ENCODE data around the gene STX10.
"Not testable (repeated sequence)": the region's sequence is repeated elsewhere in the genome, so short reads cannot be mapped to it uniquely, and the experiment has no call there.

Gene STX10

DNA sequence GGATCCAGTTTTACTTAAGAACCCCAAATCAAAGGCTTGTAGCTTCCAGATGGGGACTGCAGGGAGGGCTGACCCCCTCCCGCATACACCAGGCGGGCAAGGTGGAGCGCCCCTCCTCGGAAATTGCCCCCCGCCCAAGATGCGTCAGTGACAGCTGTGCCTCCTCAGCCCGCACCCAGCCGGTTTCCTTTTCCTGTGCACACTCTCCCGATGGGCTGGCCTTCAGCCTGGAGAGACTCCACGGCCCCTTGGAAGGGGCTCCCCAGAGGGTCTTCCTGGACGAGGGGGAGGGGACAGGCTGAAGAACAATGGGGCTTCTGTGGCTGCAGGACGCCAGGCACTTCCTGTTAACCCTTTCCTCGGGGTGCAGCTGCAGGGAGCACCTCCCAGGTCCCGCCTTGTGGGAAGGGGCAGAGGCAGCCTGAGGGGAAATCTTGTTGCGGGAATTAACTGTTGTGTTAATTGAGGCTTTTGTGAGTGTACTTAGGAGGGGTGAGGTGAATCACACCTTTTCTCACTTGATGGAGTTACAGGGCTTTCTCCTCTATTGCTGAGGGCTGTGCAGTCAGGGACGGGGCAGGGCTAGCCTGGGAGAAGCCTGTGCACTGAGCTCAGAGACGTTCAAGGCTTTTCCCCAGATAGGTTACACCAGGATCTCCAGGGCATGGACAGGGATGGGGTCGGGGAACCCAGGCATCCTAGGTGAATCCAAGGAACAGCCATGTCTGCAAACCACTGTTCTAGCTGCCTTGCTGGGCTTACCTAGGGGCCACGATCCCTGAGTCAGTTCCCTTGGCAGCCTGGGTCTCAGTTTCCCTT is 14.4 kb upstream of the STX10 start:
- peak; percentile 86 for DNase-seq

DNA sequence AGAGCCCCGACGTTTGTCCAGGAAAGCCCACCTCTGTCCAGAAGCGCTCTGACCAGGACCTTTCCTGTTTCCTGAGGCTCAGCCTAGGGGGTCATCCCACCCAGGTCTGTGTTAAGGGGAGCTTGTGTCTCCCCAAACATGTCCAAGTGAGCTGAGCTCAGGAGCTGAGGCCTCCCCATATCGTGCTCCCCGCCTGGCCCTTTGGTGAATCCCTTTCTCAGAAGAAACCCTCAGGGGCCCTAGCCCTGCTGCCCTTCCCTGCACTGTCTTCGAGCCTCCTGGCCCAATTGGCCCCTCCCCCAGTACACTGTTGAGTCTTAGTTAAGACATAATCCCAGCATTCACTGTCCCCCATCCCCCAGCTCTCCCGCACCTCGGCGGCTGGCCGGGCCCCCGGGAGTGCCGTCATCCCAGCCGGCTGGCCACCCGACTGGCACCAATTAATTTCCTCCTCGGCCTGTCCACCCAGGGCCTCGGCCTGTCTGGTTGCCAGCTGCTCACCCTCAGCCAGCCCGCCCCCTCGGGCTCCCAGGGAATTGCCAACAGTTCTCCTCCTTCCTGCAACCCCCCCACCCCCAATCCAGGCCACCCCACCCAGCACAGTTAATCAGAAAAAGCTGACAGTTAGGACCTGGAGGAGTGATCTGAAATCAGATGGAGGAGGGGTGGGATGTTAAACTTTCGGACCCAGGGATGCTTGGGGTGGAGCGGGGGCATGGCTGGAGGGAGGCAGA is 13.6 kb upstream of the STX10 start:
- DNase-seq = peak; percentile 85

DNA sequence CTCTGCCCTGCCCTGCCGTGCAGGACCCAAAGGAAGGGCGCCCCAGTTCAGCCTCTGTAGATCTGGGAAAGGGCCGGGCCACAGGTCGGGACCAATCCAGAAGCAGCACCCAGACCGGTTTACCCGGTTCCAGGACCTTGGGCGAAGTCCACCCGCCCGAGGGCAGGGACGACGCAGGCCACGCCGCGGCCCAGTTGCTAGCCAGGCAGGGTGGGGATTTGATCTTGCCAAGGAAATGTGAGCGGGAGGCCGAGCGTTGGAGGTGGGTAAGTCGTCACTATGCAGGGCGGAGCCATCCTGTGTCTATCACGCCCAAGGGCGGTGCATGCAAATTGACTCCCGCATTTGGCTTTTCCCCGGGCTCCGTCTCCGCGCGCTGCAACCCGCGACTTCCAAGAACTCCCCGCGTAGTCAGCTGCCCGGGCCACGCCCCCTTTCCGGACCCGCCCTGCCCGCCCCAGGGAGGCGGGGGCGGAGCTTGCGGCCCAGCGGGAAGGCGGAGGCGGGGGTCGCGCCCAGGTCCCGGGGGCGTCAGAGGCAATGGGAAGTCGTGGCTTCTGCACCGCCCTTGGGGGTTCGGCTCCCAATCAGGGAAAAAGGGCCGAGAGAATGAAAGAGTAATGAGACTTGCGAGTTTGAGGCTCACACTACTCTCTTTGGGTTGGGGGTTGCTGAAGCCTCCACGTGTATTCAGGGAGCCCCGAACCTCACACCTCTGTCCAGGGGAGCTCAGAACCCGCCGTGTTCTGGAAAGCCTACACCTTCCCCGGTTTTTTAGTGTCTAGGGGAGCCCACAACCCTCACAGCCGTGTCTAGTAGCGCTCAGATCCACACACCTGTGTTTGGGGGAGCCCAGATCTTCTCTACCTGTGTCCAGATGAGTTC is 12.8 kb upstream of the STX10 start:
- DNase-seq = peak; percentile 97

DNA sequence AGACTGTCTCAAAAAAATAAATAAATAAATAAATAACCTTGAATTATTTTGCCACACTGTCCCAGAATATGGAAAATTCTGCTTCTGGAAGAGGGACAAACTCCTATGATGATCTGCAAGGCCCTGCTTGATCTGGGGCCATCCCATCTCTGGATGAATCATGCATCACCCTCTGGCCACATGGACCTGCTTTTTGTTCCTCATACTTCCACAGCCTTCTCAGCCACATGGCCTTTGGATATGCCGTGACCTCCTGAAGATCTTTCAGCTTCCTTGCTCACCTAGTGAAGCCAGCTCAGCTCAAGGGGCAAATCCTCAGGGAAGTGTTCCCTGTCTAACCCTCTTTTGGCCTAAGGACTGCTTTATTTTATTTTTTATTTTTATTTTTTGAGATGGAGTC is 10.4 kb upstream of the STX10 start:
- DNase-seq = no peak

DNA sequence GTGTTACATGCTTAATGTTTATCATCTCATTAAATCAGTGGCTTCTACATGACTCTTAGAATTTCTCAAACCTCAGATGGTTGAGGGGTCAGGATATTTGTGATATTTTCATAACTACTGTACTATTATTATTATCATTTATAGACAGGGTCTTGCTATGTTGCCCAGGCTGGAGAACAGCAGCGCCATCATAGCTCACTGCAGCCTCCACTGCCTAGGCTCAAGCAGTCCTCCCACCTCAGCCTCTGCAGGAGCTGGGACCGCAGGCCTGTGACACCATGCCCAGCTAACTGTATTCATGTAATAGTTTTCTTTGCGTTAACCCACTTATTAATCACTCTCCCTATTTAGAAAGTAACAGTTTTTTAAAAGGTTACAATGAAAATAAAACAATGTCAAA is 9.5 kb upstream of the STX10 start:
- no peak for DNase-seq

DNA sequence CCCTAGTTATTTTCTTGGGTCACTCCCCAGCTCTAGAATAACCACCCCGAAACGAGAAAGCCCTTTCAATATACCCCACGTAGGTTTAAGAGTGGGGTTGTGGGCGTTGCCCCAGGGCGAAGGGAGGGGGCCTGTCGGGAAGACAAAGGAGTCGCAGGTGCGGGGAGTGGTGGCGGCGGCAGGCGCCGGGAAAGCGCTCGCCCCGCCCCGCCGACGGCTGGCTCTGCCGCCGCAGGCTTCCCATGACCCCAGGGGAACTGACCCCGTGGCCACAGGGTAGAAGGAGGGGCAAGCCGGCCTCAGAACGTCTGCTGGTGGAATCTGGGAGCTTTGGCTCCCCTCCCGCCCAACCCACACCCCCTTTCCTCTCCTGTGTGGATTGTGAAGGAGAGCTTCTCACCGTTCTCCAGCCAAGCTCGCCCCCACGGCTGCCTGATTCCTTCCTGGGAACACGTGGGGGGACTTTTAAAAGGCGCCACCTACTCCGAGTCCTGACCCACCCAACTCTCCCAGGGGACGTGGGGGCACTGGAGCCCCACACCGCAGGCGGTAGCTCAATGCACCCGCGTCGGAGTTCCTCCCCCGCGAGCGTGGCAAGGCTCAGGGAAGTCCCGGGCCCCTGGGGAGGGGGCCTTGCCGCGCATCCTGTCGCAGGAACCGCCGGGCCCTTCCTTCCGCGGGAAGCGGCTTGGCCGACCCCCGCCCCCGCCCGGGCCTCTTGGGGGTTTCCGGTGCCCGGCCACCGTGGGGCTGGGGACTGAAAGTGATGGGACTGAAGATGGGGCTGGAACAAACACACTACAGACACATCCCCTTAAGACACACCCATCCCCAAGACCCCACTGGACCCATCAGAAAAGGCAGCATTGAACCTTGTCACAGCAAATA is 5.5 kb upstream of the STX10 start:
- DNase-seq = peak; percentile 89

DNA sequence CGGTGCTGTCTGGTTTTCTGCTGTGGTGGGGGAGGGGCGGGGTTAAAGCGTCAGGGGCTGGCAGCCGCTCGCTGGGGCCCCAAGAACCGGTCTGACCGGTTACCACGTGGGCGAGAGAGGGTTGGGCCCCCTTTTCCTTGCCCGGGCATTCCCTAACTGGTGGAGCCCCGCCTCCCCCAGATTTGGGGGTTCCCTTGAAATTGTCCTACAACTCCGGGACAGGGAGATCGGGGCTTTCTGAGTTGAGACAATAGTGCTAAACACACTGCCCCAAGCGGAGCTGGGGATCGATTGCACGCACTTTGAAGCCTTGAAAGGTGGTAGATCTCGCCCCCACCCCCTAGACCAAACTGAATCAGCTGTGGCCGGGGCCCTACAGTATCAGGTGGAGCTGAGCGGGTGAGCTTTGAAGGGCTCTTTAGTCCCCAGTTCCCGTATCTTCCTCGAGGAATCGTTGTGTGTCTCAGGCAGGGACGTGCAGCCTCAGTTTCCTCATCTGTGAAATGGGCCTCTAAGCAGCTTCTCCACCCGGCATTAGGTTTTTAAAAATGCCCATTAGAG is 4.8 kb upstream of the STX10 start:
- peak; percentile 81 for DNase-seq

DNA sequence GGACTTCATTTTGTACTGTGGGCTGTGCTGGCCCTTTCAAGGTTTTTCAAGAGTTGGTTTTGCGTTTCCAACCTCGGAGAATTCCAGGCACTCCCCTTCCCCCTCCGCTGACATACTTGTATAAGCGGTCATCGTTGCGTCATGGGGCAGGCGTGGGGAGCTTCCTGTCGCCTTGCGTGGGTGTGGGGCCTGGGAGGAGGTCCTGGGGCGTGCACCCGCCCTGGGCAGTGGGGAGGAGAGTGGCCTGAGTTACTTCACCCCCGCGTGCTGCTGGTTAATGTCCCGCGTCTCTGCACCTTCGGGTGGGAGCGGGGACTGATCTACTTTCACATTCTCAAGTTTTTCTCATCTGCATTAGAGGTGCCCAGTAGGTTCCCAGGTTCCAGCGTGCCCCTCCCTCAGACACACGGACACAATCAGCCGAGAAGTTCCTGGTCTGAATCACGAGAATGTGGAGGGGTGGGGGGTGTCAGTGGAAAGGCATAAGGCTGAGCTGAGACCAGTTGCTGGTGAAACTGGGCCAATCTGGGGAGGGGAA is 4.1 kb upstream of the STX10 start:
- DNase-seq = peak; percentile 92

DNA sequence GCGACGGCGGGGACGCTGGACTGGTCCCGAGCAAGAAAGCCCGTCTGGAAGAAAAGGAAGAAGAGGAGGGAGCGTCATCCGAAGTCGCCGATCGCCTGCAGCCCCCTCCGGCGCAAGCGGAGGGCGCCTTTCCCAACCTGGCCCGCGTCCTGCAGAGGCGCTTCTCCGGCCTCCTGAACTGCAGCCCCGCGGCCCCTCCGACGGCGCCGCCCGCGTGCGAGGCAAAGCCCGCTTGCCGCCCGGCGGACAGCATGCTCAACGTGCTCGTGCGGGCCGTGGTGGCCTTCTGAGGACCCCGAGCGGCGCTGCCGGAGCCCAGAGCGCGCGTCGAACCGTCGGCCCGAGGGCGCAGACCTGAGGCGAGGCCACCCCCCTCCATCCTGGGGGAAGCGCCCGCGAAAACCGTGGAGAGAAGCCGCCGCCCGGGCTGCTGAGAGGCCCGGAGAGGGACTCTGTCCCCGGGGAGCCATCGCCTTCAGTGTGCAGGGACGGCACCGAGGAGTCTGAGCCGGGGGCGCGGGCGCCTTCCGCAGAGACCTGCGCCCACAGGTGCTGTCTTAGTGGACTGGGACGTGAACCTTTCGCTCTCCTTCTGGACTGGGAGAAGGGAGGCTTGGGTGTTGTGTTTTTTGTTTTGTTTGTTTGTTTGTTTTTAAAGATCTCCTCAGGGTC is 3.5 kb upstream of the STX10 start:
- DNase-seq = peak; percentile 73

DNA sequence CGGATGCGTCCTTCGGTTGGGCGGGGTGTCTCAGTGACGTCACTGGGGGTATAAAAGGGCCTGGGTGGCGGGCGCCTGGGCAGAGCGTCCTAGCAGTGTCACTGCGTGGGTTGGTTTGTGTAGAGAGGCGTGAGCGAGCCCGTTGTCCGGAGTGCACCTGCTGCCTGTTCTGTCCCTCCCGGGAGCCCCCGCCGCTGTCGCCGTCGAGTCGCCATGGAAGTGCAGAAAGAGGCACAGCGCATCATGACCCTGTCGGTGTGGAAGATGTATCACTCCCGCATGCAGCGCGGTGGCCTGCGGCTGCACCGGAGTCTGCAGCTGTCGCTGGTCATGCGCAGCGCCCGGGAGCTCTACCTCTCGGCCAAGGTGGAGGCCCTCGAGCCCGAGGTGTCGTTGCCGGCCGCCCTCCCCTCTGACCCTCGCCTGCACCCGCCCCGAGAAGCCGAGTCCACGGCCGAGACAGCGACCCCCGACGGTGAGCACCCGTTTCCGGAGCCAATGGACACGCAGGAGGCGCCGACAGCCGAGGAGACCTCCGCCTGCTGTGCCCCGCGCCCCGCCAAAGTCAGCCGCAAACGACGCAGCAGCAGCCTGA is 2.9 kb upstream of the STX10 start:
- peak; percentile 97 for DNase-seq

DNA sequence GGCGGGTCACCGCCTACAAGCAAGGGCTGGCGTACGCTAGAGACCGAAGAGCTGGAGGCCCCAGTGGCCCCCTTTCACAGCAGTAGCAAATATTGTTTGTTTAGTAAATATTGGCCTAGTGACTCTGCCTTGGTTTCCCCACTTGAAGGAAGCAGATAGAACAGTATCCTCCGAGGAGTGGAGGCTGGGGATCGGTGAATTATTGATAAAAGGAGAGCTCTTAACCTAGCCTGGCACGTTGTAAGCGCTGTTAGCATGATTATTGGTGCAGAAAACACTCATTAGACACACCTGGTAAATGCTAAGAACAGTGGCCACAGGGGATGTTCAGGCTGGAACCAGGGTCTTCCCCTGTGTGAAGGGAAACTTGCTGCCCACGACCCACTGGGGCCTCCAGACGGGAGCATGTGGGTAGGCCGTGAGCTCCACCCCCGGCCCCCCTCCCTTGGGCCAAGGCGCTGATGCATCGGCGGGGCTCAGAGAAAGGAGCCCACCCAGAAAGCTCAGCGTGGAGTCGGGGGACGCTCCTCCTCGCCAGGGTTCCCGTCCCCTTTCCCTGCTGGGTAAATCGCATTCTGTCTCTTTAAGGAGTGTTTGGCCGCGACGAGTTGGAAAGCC is 2.3 kb upstream of the STX10 start:
- no peak for DNase-seq

DNA sequence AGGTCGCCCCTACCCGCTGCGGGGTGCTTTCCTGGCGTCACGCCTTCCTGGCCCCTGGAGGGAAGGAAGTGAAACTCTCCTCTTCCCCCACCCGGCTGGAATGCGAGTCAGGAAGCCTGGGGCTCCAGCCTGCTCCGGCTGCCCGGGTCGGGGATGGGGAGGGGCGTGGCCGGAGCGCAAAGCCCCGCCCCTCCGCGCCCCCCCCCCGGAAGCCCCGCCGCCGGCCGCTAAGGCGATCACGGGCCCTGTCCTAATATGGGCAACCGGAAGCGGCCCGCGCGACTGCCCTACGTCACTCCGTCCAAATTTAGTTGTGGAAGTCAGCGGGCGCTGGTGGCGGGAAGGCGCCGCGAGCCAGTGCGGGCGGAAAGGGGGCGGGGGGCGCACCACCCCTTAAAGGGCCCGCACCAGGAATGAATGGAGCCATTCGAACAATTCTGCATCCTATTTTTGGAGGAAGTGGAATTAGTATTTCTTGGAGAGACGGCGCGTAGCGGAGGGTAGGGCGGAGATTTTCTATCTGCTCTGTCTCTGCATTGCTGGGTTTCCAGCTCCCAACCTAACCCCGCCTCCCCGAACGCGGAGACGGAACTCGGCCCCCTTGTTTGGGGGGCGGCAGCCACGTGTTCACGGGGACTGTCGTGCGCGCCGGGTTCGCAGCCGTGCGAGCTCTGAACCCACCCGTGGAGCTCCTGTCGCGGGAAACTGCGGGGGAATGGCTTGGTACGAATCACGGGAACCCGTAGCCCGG is 1.6 kb upstream of the STX10 start:
- DNase-seq = peak; percentile 99

DNA sequence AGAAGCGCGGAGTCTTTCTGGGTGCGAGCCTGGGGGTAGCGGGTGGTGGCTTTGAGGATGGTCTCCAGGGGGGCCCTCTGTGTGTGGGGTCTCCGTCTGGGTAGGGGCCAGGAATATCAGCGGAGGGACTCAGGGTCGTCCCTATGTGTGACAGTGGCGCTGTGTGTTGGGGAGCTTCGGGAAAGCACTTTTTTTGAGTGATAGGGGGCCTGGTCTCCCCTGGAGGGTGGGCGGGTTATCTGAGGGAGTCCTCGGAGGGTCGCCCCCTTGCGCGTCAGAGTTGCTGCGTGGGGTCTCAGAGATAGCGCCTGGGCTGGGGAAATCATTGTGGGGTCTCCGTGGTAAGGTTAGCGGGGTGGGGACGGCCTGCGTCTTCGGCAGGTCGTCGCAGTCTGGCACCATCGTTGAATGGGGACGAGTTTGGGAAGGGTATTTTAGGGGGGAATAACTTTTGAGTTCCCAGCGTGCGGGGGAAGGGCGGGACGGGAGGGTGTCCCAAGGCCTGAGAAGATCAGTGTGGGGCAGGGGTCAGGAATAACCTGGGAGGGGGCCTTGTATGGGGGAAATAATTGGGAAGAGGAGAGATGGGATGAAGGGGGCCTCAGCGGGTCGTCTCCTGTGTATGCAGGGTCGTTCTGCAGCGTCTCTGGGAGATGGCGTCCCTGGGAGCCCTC is 893 bp upstream of the STX10 start:
- peak; percentile 66 for DNase-seq

DNA sequence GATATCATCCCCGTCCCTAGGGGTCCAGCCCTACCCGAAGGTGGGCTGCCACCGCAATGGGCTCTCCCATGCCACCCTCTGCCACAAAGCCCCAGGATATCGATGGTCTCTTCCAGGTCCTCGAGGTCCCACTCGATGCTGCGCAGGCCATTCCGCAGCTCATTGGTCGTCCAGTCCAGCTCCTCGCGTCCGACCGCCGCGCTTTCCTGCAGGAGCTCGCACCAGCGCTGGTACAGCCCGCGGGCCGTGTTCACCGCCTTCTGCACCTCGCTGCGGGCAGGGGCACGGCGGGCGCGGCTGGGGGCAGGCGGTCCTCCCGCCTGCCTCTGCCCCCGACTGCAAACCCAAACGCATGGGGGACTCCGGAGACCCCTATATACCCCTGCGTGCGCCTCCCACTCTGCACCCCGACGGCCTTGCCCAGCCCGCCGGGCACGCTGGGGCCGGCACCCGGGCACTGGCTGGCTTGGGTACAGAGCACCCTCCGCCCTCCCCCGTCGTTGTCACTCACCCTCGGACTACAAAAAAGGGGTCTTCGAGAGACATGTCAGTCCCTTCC is 468 bp downstream of the STX10 start:
- DNase-seq = peak; percentile 59

DNA sequence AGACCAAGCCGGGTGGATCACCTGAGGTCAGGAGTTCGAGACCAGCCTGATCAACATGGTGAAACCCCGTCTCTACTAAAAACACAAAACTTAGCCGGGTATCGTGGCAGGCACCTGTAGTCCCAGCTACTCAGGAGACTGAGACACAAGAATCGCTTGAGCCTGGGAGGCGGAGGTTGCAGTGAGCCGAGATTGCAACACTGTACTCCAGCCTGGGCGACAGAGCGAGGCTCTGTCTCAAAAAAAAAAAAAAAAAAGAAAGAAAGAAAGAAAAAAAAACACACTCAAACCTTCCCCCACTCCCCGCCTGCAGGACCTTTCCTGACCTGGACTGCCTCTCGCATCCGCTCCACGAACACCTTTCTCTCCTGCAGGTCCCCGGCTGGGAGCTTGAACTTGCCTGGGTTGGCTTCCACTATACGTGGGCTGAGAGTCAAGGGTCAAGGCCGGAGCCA is 975 bp downstream of the STX10 start:
- DNase-seq = not testable (repeated sequence)

DNA sequence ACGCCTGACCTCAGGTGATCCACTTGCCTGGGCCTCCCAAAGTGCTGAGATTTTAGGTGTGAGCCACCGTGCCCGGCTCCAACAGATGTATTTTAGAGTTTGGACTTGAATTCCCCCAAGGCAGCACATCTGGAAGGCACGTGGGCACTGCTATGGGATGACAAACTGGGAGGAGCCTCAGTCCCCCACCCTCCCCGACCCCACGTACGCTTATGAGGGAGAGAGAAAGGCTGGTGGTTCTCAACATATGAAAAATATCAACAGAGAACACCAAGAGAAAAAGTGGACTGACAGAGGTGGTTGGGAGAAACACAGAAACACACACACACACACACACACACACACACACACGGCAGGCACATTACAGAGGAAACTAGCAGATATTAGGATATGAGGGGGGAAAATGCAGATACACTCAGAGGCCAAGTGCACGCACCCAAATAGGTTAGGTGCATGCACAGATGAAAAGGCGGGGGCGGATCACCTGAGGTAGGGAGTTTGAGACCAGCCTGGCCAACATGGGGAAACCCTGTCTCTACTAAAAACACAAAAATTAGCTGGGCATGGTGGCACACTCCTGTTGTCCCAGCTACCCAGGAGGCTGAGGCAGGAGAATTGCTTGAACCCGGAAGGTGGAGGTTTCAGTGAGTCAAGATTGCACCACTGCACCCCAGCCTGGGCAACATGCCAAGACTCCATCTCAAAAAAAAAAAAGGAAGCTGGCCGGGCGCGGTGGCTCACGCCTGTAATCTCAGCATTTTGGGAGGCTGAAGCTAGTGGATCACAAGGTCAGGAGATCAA is 3.2 kb downstream of the STX10 start:
- no peak for DNase-seq

DNA sequence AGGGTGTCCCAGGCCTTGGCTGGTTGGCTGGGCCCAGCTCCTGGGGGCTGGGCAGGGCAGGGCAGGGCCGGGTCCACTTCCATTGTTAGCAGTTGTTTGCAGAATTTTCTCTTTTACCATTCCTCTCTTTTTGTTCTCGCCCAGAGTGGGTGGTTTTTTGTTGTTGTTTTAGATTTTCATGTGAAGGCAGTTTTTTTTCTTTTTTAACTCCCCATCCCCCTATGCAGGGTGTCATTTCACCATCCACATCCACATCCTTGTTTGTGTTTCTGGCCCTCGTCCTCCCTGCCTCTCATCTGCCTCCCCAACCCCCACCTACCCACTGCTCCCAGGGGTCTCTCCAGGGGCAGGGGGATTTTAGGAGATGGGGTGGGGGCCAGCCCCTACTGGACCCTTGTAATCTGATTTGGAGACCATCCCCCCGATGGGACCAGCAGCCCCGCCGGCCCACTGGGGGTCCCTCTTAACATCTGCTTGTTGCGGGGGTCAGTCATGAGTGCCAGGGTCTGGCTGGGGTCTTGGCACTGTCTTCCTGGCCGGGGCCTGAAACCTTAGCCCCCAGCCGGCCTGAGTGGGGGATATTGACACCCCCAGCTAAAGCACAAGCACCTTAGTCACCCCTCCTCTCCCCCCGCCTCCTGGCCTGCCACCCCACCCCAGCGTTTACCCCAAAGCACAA is 10.4 kb downstream of the STX10 start:
- no peak for DNase-seq

Measured in femur (tissue), 1 donor.